IMR-90 (cell line): ENCODE results near the gene EHBP1.
"Not testable (repeated sequence)": the region's sequence is repeated elsewhere in the genome, so short reads cannot be mapped to it uniquely, and the experiment has no call there.

ENCODE experiments used
- CEBPB ChIP-seq: IDR thresholded peaks from 2 replicates; pipeline ENCODE4 v1.6.1; 2012; ENCODE audit warnings: low read depth, low read length, improper control_type of control experiment
- CHD1 ChIP-seq: IDR thresholded peaks from 2 replicates; pipeline ENCODE4 v1.6.1; 2012; ENCODE audit warnings: low read depth, low read length, improper control_type of control experiment
- MAFK ChIP-seq: IDR thresholded peaks from 2 replicates; pipeline ENCODE4 v1.6.1; 2012; ENCODE audit warnings: low read depth, low read length, improper control_type of control experiment
- POLR2A ChIP-seq: IDR thresholded peaks from 2 replicates; pipeline ENCODE4 v1.6.1; 2012; ENCODE audit warnings: mild to moderate bottlenecking, low read depth, low read length
- RCOR1 ChIP-seq: IDR thresholded peaks from 2 replicates; pipeline ENCODE4 v1.6.1; 2012; ENCODE audit warnings: mild to moderate bottlenecking, low read length, improper control_type of control experiment; ENCODE audit not compliant: insufficient replicate concordance
- RFX5 ChIP-seq: IDR thresholded peaks from 2 replicates; pipeline ENCODE4 v1.8.0; 2012; ENCODE audit warnings: low read depth, mild to moderate bottlenecking, low read length, moderate library complexity
- TF ChIP-seq, protein P1 (sequence below): conservative IDR thresholded peaks from 2 replicates; pipeline ENCODE4 v1.5.1; 2012; ENCODE audit warnings: mild to moderate bottlenecking, low read depth, low read length, improper control_type of control experiment
- TF ChIP-seq, protein P2 (sequence below): fragments of 150-350 bp; IDR thresholded peaks from 2 replicates; pipeline ENCODE4 v1.6.1; 2017; ENCODE audit warnings: mild to moderate bottlenecking, antibody characterized with exemption, low read length, low read depth

DNA sequence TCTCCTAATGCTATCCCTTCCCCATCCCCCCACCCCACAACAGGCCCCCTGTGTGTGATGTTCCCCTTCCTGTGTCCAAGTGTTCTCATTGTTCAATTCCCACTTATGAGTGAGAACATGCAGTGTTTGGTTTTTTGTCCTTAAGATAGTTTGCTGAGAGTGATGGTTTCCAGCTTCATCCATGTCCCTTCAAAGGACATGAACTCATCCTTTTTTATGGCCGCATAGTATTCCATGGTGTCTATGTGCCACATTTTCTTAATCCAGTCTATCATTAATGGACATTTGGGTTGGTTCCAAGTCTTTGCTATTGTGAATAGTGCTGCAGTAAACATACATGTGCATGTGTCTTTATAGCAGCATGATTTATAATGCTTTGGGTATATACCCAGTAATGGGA, 43.6 kb downstream of the EHBP1 start:
- TF ChIP-seq, protein P1, sequence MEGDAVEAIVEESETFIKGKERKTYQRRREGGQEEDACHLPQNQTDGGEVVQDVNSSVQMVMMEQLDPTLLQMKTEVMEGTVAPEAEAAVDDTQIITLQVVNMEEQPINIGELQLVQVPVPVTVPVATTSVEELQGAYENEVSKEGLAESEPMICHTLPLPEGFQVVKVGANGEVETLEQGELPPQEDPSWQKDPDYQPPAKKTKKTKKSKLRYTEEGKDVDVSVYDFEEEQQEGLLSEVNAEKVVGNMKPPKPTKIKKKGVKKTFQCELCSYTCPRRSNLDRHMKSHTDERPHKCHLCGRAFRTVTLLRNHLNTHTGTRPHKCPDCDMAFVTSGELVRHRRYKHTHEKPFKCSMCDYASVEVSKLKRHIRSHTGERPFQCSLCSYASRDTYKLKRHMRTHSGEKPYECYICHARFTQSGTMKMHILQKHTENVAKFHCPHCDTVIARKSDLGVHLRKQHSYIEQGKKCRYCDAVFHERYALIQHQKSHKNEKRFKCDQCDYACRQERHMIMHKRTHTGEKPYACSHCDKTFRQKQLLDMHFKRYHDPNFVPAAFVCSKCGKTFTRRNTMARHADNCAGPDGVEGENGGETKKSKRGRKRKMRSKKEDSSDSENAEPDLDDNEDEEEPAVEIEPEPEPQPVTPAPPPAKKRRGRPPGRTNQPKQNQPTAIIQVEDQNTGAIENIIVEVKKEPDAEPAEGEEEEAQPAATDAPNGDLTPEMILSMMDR = not testable (repeated sequence)
- TF ChIP-seq POLR2A, RFX5, MAFK, CHD1, CEBPB, RCOR1: not testable (repeated sequence)
- TF ChIP-seq, protein P2, sequence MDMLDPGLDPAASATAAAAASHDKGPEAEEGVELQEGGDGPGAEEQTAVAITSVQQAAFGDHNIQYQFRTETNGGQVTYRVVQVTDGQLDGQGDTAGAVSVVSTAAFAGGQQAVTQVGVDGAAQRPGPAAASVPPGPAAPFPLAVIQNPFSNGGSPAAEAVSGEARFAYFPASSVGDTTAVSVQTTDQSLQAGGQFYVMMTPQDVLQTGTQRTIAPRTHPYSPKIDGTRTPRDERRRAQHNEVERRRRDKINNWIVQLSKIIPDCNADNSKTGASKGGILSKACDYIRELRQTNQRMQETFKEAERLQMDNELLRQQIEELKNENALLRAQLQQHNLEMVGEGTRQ = not testable (repeated sequence)
